ENCODE measurements around the gene GCSH. TPM values are rescaled to one million over a fixed set of nuclear protein-coding genes. Genes with fewer than 3 reads are reported as not detected.

The GCSH gene
- total RNA-seq, 1 experiment from 2014 or later, result 36.6 TPM

DNA sequence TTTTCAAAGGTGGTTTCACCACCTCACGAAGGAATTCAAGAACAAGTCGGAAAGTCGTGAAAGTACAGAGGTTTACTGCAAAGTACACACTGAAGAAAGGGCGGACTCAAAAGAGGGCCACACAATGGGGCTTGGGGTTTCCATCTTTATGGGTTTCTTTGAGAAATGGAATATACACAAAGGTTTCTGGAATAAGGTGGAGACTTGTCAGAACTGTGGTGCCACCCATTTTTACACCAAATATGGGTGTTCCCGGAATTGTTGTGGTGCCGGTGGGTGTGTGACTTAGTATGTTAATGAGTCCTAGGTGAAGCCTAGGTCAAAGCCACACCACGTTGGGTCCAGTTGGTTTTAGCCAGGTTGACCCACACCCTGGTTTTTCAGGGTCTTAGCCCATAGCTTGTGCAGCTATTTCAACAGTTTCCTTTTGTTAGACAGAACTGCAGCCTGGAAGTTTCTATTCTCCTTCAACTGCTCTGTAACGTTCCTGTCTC is 567 bp upstream of the GCSH start:
- intact Hi-C loops (cut with micrococcal nuclease; ENCODE audit: unreplicated experiment), result no loop called here
- Histone ChIP-seq H3K27ac (ENCODE audit: low read length) (peak overlapping the region; percentile 82), H3K4me1 (ENCODE audit: control insufficient read depth, insufficient read depth, low read length) (peaks cover 4% of the 10 kb centered on the region; the same call in 1 of the 2 replicates), H3K27me3 (ENCODE audit: control insufficient read depth, insufficient read depth, low read length) (no peaks in the 10 kb centered on the region), H3K9me3 (ENCODE audit: control insufficient read depth, insufficient read depth, low read depth, low read length) (no peaks in the 10 kb centered on the region), H3K36me3 (ENCODE audit: control insufficient read depth, insufficient read depth, low read length) (peaks cover 3% of the 10 kb centered on the region; the same call in 1 of the 2 replicates), H3K4me3 (ENCODE audit: low read depth in 2 of 2, low read length in 2 of 2) (peak overlapping the region; percentile 40 to 79)
- DNase-seq (ENCODE audit: low read depth, low spot score), result no peak
- BruUV-seq (replicated peaks), result no TSS peak
- ChIA-PET CTCF (no interaction called here), POLR2A (no interaction called here)
- TF ChIP-seq TCF7L2 (IDR thresholded peaks at IDR 0.05; ENCODE audit: low read depth, low read length) (no peak), SIN3A (IDR thresholded peaks at IDR 0.05; ENCODE audit: borderline replicate concordance, insufficient read depth, low read depth, low read length) (no peak), POLR2AphosphoS5 (IDR thresholded peaks at IDR 0.05; ENCODE audit: low read depth, low read length) (no peak)
- TF ChIP-seq, protein P1, sequence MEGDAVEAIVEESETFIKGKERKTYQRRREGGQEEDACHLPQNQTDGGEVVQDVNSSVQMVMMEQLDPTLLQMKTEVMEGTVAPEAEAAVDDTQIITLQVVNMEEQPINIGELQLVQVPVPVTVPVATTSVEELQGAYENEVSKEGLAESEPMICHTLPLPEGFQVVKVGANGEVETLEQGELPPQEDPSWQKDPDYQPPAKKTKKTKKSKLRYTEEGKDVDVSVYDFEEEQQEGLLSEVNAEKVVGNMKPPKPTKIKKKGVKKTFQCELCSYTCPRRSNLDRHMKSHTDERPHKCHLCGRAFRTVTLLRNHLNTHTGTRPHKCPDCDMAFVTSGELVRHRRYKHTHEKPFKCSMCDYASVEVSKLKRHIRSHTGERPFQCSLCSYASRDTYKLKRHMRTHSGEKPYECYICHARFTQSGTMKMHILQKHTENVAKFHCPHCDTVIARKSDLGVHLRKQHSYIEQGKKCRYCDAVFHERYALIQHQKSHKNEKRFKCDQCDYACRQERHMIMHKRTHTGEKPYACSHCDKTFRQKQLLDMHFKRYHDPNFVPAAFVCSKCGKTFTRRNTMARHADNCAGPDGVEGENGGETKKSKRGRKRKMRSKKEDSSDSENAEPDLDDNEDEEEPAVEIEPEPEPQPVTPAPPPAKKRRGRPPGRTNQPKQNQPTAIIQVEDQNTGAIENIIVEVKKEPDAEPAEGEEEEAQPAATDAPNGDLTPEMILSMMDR (IDR thresholded peaks at IDR 0.05), result no peak
- TF ChIP-seq, protein P2, sequence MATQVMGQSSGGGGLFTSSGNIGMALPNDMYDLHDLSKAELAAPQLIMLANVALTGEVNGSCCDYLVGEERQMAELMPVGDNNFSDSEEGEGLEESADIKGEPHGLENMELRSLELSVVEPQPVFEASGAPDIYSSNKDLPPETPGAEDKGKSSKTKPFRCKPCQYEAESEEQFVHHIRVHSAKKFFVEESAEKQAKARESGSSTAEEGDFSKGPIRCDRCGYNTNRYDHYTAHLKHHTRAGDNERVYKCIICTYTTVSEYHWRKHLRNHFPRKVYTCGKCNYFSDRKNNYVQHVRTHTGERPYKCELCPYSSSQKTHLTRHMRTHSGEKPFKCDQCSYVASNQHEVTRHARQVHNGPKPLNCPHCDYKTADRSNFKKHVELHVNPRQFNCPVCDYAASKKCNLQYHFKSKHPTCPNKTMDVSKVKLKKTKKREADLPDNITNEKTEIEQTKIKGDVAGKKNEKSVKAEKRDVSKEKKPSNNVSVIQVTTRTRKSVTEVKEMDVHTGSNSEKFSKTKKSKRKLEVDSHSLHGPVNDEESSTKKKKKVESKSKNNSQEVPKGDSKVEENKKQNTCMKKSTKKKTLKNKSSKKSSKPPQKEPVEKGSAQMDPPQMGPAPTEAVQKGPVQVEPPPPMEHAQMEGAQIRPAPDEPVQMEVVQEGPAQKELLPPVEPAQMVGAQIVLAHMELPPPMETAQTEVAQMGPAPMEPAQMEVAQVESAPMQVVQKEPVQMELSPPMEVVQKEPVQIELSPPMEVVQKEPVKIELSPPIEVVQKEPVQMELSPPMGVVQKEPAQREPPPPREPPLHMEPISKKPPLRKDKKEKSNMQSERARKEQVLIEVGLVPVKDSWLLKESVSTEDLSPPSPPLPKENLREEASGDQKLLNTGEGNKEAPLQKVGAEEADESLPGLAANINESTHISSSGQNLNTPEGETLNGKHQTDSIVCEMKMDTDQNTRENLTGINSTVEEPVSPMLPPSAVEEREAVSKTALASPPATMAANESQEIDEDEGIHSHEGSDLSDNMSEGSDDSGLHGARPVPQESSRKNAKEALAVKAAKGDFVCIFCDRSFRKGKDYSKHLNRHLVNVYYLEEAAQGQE (IDR thresholded peaks at IDR 0.05; ENCODE audit: insufficient read depth in 1 of 2, low read depth in 2 of 2, low read length in 1 of 2), result no peak
- no peak for ATAC-seq
- in situ Hi-C loops (cut with HindIII; ENCODE audit: low pct_unique_long_range_greater_than_20kb, low sequenced_read_pairs), result no loop called here

DNA sequence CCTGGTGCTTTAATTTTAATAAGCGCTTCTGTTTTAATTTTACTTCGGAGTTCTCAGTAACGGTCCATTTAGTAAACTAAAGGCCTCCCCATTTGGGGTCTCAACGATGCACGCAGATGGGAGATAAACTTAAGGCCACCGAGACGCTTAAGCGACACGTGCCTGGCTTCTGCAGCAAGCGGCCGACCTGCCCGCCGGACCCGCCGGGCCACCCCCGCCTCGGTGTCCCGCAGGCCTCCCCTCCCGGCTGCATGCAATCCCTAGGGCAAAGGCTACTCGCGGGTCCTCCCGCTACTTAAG is 592 bp downstream of the GCSH start:
- Histone ChIP-seq H3K9me3 (ENCODE audit: control insufficient read depth, insufficient read depth, low read depth, low read length) (no peaks in the 10 kb centered on the region), H3K4me1 (ENCODE audit: control insufficient read depth, insufficient read depth, low read length) (peaks cover 4% of the 10 kb centered on the region; the same call in 1 of the 2 replicates), H3K36me3 (ENCODE audit: control insufficient read depth, insufficient read depth, low read length) (peaks cover 3% of the 10 kb centered on the region; the same call in 1 of the 2 replicates), H3K27me3 (ENCODE audit: control insufficient read depth, insufficient read depth, low read length) (no peaks in the 10 kb centered on the region), H3K4me3 (ENCODE audit: low read depth in 2 of 2, low read length in 2 of 2) (peak overlapping the region; percentile 76 to 79), H3K27ac (ENCODE audit: low read length) (peak overlapping the region; percentile 73)
- no TSS peak for BruUV-seq (replicated peaks)
- ATAC-seq (no peak; the same call in 1 of the 2 replicates), DNase-seq (ENCODE audit: low read depth, low spot score) (no peak)
- in situ Hi-C loops (cut with HindIII; ENCODE audit: low pct_unique_long_range_greater_than_20kb, low sequenced_read_pairs) (no loop called here), intact Hi-C loops (cut with micrococcal nuclease; ENCODE audit: unreplicated experiment) (no loop called here)
- POLR2A ChIA-PET, result no interaction called here
- CTCF ChIA-PET, result no interaction called here
- TF ChIP-seq, protein P1 (IDR thresholded peaks at IDR 0.05), result no peak
- TF ChIP-seq TCF7L2 (IDR thresholded peaks at IDR 0.05; ENCODE audit: low read depth, low read length) (no peak), POLR2AphosphoS5 (IDR thresholded peaks at IDR 0.05; ENCODE audit: low read depth, low read length) (no peak), SIN3A (IDR thresholded peaks at IDR 0.05; ENCODE audit: borderline replicate concordance, insufficient read depth, low read depth, low read length) (no peak)
- TF ChIP-seq, protein P2 (IDR thresholded peaks at IDR 0.05; ENCODE audit: insufficient read depth in 1 of 2, low read depth in 2 of 2, low read length in 1 of 2), result no peak
